ENCODE measurements around the gene TTC4. TPM values are rescaled to one million over a fixed set of nuclear protein-coding genes. Genes with fewer than 3 reads are reported as not detected.

TTC4 gene
- total and polyA plus RNA-seq, 2 experiments from 2014 or later: 25.1 to 33.6 TPM

GRCh38 chr1:54758678-54759348, 43.2 kb downstream of the TTC4 start:
- Mint-ChIP-seq H3K27ac (no peak overlapping the region), H3K27me3 (ENCODE audit: insufficient read depth, low read depth, poor library complexity) (peaks cover 10% of the 10 kb centered on the region), H3K4me3 (no peak overlapping the region), H3K36me3 (ENCODE audit: low read depth) (peaks cover 8% of the 10 kb centered on the region; the same call in 1 of the 3 replicates), H3K4me1 (peaks cover 16% of the 10 kb centered on the region), H3K9me3 (no peaks in the 10 kb centered on the region; the same call in 2 of the 3 replicates)
- no peak for ATAC-seq
- Histone ChIP-seq H2AFZ (no peak overlapping the region), H3K36me3 (ENCODE audit: insufficient read depth) (no peaks in the 10 kb centered on the region), H4K20me1 (replicated peaks; ENCODE audit: insufficient read depth) (no peaks in the 10 kb centered on the region), H3K4me2 (no peak overlapping the region), H3K4me1 (ENCODE audit: insufficient read depth) (peaks cover 6% of the 10 kb centered on the region), H3K27me3 (ENCODE audit: insufficient read depth) (no peaks in the 10 kb centered on the region), H3K9me2 (ENCODE audit: insufficient read depth) (no peaks in the 10 kb centered on the region), H3K27ac (ENCODE audit: low read depth) (no peak overlapping the region), H3K4me3 (no peak overlapping the region), H3K79me2 (replicated peaks; ENCODE audit: insufficient read depth) (peaks cover 22% of the 10 kb centered on the region), H3F3A (replicated peaks; ENCODE audit: low read depth) (no peaks in the 10 kb centered on the region)
- DNase-seq (ENCODE audit: low spot score): no peak
- no peak for TF ChIP-seq STAT1 (IDR thresholded peaks at IDR 0.05; ENCODE audit: unreplicated experiment)
- TF ChIP-seq, protein P1, sequence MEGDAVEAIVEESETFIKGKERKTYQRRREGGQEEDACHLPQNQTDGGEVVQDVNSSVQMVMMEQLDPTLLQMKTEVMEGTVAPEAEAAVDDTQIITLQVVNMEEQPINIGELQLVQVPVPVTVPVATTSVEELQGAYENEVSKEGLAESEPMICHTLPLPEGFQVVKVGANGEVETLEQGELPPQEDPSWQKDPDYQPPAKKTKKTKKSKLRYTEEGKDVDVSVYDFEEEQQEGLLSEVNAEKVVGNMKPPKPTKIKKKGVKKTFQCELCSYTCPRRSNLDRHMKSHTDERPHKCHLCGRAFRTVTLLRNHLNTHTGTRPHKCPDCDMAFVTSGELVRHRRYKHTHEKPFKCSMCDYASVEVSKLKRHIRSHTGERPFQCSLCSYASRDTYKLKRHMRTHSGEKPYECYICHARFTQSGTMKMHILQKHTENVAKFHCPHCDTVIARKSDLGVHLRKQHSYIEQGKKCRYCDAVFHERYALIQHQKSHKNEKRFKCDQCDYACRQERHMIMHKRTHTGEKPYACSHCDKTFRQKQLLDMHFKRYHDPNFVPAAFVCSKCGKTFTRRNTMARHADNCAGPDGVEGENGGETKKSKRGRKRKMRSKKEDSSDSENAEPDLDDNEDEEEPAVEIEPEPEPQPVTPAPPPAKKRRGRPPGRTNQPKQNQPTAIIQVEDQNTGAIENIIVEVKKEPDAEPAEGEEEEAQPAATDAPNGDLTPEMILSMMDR (conservative IDR thresholded peaks at IDR 0.05; ENCODE audit: low read depth in 2 of 2): no peak
- no peak for TF ChIP-seq ZNF114 (CRISPR knock-in tag; IDR thresholded peaks at IDR 0.05)
- no peak for TF ChIP-seq JUNB (IDR thresholded peaks at IDR 0.05; ENCODE audit: unreplicated experiment)
- TF ChIP-seq, protein P2, sequence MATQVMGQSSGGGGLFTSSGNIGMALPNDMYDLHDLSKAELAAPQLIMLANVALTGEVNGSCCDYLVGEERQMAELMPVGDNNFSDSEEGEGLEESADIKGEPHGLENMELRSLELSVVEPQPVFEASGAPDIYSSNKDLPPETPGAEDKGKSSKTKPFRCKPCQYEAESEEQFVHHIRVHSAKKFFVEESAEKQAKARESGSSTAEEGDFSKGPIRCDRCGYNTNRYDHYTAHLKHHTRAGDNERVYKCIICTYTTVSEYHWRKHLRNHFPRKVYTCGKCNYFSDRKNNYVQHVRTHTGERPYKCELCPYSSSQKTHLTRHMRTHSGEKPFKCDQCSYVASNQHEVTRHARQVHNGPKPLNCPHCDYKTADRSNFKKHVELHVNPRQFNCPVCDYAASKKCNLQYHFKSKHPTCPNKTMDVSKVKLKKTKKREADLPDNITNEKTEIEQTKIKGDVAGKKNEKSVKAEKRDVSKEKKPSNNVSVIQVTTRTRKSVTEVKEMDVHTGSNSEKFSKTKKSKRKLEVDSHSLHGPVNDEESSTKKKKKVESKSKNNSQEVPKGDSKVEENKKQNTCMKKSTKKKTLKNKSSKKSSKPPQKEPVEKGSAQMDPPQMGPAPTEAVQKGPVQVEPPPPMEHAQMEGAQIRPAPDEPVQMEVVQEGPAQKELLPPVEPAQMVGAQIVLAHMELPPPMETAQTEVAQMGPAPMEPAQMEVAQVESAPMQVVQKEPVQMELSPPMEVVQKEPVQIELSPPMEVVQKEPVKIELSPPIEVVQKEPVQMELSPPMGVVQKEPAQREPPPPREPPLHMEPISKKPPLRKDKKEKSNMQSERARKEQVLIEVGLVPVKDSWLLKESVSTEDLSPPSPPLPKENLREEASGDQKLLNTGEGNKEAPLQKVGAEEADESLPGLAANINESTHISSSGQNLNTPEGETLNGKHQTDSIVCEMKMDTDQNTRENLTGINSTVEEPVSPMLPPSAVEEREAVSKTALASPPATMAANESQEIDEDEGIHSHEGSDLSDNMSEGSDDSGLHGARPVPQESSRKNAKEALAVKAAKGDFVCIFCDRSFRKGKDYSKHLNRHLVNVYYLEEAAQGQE (IDR thresholded peaks at IDR 0.05; ENCODE audit: unreplicated experiment): no peak
- TF ChIP-seq ZNF331 (CRISPR knock-in tag; IDR thresholded peaks at IDR 0.05; ENCODE audit: low read depth): no peak
- TF ChIP-seq POLR2AphosphoS5 (IDR thresholded peaks at IDR 0.05; ENCODE audit: low read depth): no peak
- TF ChIP-seq EZH2phosphoT487 (IDR thresholded peaks at IDR 0.05; ENCODE audit: unreplicated experiment): no peak
- TF ChIP-seq, protein P3, sequence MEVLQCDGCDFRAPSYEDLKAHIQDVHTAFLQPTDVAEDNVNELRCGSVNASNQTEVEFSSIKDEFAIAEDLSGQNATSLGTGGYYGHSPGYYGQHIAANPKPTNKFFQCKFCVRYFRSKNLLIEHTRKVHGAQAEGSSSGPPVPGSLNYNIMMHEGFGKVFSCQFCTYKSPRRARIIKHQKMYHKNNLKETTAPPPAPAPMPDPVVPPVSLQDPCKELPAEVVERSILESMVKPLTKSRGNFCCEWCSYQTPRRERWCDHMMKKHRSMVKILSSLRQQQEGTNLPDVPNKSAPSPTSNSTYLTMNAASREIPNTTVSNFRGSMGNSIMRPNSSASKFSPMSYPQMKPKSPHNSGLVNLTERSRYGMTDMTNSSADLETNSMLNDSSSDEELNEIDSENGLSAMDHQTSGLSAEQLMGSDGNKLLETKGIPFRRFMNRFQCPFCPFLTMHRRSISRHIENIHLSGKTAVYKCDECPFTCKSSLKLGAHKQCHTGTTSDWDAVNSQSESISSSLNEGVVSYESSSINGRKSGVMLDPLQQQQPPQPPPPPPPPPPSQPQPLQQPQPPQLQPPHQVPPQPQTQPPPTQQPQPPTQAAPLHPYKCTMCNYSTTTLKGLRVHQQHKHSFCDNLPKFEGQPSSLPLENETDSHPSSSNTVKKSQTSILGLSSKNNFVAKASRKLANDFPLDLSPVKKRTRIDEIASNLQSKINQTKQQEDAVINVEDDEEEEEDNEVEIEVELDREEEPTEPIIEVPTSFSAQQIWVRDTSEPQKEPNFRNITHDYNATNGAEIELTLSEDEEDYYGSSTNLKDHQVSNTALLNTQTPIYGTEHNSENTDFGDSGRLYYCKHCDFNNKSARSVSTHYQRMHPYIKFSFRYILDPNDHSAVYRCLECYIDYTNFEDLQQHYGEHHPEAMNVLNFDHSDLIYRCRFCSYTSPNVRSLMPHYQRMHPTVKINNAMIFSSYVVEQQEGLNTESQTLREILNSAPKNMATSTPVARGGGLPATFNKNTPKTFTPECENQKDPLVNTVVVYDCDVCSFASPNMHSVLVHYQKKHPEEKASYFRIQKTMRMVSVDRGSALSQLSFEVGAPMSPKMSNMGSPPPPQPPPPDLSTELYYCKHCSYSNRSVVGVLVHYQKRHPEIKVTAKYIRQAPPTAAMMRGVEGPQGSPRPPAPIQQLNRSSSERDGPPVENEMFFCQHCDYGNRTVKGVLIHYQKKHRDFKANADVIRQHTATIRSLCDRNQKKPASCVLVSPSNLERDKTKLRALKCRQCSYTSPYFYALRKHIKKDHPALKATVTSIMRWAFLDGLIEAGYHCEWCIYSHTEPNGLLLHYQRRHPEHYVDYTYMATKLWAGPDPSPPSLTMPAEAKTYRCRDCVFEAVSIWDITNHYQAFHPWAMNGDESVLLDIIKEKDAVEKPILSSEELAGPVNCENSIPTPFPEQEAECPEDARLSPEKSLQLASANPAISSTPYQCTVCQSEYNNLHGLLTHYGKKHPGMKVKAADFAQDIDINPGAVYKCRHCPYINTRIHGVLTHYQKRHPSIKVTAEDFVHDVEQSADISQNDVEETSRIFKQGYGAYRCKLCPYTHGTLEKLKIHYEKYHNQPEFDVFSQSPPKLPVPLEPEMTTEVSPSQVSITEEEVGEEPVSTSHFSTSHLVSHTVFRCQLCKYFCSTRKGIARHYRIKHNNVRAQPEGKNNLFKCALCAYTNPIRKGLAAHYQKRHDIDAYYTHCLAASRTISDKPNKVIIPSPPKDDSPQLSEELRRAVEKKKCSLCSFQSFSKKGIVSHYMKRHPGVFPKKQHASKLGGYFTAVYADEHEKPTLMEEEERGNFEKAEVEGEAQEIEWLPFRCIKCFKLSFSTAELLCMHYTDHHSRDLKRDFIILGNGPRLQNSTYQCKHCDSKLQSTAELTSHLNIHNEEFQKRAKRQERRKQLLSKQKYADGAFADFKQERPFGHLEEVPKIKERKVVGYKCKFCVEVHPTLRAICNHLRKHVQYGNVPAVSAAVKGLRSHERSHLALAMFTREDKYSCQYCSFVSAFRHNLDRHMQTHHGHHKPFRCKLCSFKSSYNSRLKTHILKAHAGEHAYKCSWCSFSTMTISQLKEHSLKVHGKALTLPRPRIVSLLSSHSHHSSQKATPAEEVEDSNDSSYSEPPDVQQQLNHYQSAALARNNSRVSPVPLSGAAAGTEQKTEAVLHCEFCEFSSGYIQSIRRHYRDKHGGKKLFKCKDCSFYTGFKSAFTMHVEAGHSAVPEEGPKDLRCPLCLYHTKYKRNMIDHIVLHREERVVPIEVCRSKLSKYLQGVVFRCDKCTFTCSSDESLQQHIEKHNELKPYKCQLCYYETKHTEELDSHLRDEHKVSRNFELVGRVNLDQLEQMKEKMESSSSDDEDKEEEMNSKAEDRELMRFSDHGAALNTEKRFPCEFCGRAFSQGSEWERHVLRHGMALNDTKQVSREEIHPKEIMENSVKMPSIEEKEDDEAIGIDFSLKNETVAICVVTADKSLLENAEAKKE (CRISPR knock-in tag; IDR thresholded peaks at IDR 0.05): no peak
- TF ChIP-seq ETS1 (IDR thresholded peaks at IDR 0.05): no peak
- TF ChIP-seq NANOG (IDR thresholded peaks at IDR 0.05; ENCODE audit: borderline replicate concordance): no peak
- no peak for TF ChIP-seq EZH2 (IDR thresholded peaks at IDR 0.05; ENCODE audit: low read depth, unreplicated experiment)
- TF ChIP-seq CREB1 (CRISPR knock-in tag; IDR thresholded peaks at IDR 0.05; ENCODE audit: low read depth): no peak

Data from GM23338 (cell line).